Measurements from ENCODE around the gene MALSU1.

DNA sequence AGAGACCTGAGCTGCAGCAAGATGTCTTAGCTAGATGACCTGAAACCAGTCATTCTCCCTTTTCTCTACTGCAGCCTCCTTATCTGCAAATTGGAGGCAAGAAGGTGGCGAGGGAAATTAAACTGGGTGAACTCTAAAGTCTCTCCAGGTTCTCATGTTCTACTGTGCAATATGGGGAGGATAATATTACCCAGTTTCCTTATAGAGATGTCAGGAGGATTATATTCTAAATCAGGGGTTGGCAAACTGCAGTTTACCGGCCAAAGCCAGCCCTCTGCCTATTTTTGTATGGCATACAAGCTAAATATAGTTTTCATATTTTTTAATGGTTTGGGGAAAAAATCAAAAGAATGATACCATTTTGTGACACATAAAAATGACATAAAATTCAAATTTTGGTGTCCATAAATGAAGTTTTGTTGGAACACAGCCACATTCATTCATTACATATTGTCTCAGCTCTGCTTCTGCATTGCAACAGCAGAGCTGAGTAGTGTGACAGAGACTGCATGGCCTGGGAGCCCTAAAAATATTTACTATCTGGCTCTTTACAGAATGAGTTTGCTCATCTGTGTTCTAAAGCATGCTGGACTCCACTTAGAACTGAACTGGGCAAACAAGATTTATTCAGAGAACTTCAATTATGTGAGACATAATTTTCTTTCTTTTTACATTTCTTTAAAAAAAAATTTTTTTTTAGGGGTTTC, 19.2 kb upstream of the MALSU1 start:
- TF ChIP-seq, protein P1, sequence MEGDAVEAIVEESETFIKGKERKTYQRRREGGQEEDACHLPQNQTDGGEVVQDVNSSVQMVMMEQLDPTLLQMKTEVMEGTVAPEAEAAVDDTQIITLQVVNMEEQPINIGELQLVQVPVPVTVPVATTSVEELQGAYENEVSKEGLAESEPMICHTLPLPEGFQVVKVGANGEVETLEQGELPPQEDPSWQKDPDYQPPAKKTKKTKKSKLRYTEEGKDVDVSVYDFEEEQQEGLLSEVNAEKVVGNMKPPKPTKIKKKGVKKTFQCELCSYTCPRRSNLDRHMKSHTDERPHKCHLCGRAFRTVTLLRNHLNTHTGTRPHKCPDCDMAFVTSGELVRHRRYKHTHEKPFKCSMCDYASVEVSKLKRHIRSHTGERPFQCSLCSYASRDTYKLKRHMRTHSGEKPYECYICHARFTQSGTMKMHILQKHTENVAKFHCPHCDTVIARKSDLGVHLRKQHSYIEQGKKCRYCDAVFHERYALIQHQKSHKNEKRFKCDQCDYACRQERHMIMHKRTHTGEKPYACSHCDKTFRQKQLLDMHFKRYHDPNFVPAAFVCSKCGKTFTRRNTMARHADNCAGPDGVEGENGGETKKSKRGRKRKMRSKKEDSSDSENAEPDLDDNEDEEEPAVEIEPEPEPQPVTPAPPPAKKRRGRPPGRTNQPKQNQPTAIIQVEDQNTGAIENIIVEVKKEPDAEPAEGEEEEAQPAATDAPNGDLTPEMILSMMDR (IDR thresholded peaks at IDR 0.05), result no peak
- no peak for TF ChIP-seq POLR2A (IDR thresholded peaks at IDR 0.05)
